HG03064 (cell line): Measurements from ENCODE around the gene ENAM.
A peak's percentile ranks its signal among the peaks of the same experiment; 100 is the strongest.
"Not testable (repeated sequence)": the region's sequence is repeated elsewhere in the genome, so short reads cannot be mapped to it uniquely, and the experiment has no call there.

Experiments used
- ATAC-seq: cut with Tn5 transposase; IDR thresholded peaks from one replicate; pipeline ENCODE4 v1.9.1; 2021; ENCODE audit warnings: low read depth; ENCODE audit not compliant: unreplicated experiment

ENAM gene

GRCh38 chr4:70676554-70677090 lies 48.1 kb downstream of the ENAM start:
- no peak for ATAC-seq

- ATAC-seq = peak; percentile 69
Observed at GRCh38 chr4:70678383-70678999, 49.9 kb downstream of the ENAM start.

DNA sequence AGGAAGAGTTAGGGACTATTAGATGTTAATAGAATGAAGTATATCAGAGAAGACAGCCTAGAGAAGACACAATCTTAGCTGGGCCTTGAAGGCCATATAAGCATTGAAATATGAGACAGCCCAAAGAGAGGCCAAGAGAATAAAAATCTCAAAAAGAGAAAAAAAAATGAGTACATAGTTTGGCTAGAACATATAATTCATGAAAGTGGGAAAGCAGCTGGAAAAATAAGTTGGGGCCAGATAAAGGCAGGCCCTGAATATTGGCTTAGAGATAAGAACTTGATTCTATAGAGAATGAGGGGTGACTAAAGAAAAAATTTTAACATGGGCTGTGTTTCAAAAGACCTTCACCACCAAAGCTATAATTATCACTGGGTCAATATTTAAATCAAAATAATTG lies 52.4 kb downstream of the ENAM start:
- ATAC-seq = no peak

DNA sequence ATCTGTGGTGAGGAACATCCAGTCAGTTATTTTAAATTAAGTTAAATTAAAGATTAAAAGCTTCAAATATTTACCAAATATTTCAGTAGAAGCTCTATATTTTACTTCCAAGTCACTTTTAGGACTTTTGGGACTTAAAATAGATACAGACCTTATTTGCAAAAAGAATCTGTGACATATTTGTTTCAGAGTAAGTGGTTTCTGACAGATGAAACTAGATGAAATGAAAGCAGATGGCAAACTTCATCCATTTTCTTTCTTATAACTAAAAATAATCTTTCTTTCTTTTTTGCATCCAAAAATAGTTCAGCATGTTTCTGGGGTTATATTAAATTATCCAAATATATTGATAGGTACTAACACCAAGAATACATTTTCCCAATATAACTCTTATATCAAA lies 53.2 kb downstream of the ENAM start:
- ATAC-seq = no peak

DNA sequence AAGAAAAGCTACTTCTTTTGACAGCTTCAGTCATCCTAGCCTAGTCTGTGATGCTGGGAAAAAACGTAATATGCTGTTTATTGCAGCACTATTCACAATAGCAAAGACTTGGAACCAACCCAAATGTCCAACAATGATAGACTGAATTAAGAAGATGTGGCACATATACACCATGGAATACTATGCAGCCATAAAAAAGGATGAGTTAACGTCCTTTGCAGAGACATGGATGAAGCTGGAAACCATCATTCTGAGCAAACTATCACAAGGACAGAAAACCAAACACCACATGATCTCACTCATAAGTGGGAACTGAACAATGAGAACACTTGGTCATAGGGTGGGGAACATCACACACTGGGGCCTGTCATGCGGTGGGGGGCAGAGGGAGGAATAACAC lies 53.6 kb downstream of the ENAM start:
- not testable (repeated sequence) for ATAC-seq

DNA sequence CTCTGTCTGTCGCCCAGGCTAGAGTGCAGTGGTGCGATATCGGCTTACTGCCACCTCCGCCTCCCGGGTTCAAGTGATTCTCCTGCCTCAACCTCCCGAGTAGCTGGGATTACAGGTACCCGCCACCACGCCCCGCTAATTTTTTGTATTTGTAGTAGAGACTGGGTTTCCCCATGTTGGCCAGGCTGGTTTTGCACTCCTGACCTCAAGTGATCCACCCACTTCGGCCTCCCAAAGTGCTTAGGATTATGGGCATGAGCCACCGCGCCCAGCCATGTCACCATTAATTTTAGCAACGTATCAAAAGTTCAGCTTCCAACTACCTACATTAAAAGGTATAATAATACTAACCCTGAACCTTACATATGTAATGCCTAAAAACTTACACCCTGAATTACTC lies 58.8 kb downstream of the ENAM start:
- no peak for ATAC-seq

GRCh38 chr4:70687821-70688794 lies 59.6 kb downstream of the ENAM start, which contains the start of gene UTP3:
Gene UTP3 (plus strand): TSS chr4:70688532. CDS start chr4:70688678, 146 bp downstream.
- ATAC-seq = peak; percentile 92

DNA sequence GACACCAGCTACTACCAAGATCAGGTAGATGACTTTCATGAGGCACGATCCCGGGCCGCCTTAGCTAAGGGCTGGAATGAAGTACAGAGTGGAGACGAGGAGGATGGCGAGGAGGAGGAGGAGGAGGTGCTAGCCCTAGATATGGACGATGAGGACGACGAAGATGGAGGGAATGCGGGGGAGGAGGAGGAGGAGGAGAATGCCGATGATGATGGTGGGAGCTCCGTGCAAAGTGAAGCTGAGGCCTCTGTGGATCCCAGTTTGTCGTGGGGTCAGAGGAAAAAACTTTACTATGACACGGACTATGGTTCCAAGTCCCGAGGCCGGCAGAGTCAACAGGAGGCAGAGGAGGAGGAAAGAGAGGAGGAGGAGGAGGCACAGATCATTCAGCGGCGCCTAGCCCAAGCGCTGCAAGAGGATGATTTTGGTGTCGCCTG lies 60.3 kb downstream of the ENAM start:
- ATAC-seq = no peak

- no peak for ATAC-seq
Observed at GRCh38 chr4:70691661-70692060, 63.1 kb downstream of the ENAM start.

DNA sequence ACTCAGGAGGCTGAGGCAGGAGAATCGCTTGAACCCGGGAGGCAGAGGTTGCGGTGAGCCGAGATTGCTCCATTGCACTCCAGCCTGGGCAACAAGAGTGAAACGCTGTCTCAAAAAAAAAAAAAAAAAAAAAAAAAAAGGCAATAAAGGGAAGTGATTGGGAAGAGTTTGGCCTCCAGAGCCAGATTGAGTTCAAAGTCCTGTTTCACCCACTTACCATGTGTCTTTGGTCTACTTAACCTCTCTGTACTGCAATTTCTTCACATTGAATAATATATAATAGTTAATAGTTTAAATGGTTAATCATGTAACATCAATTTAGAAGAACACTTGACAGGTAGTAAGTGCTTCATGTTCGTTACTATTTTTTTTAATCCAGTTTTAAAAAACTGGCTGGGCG lies 66.1 kb downstream of the ENAM start:
- ATAC-seq = not testable (repeated sequence)
